HepG2 (cell line): Measurements from ENCODE around the gene ABHD12. TPM values are rescaled to one million over a fixed set of nuclear protein-coding genes. Genes with fewer than 3 reads are reported as not detected.

ENCODE experiments used
- AKAP8 ChIP-seq: sonication (generic); formaldehyde crosslinking; IDR thresholded peaks from 2 replicates; pipeline ENCODE4 v1.5.1; 2020; ENCODE audit warnings: mild to moderate bottlenecking, missing genetic modification reagents
- ATF7 ChIP-seq, 2 experiments: fragments of 450-650 bp in 1 of 2; sonication (generic) in 1 of 2; formaldehyde crosslinking in 1 of 2; IDR thresholded peaks; 2 replicates each; pipeline versions ENCODE4 v1.4.0 to v1.6.1; 2016 to 2020; ENCODE audit warnings: antibody characterized with exemption in 1 of 2, mild to moderate bottlenecking in 1 of 2, missing genetic modification reagents in 1 of 2
- GATAD2A ChIP-seq: IDR thresholded peaks from 2 replicates; pipeline ENCODE4 v1.6.1; 2016
- KLF9 ChIP-seq: IDR thresholded peaks from 2 replicates; pipeline ENCODE4 v1.6.1; 2016; ENCODE audit warnings: low read depth
- MBD4 ChIP-seq: IDR thresholded peaks from 2 replicates; pipeline ENCODE4 v1.6.1; 2012; ENCODE audit warnings: low read length, inconsistent platforms, borderline replicate concordance
- MEIS2 ChIP-seq: sonication (generic); formaldehyde crosslinking; IDR thresholded peaks from 2 replicates; pipeline ENCODE4 v1.9.0; 2021; ENCODE audit warnings: mild to moderate bottlenecking, missing genetic modification reagents
- NCOA2 ChIP-seq: sonication (generic); formaldehyde crosslinking; IDR thresholded peaks from 2 replicates; pipeline ENCODE4 v1.8.0; 2022; ENCODE audit warnings: inconsistent platforms
- POLR2G ChIP-seq: fragments of 200-400 bp; formaldehyde crosslinking; IDR thresholded peaks from 2 replicates; pipeline ENCODE4 v1.6.1; 2018; ENCODE audit warnings: mild to moderate bottlenecking, low read depth, low read length, moderate library complexity
- ZNF282 ChIP-seq: fragments of 450-650 bp; IDR thresholded peaks from 2 replicates; pipeline ENCODE4 v1.6.1; 2018; ENCODE audit not compliant: partially characterized antibody
- ZNF329 ChIP-seq: sonication (generic); formaldehyde crosslinking; IDR thresholded peaks from 2 replicates; pipeline ENCODE4 v1.9.0; 2021; ENCODE audit warnings: low read depth, mild to moderate bottlenecking, missing genetic modification reagents
- ZNF660 ChIP-seq: sonication (generic); formaldehyde crosslinking; IDR thresholded peaks from 2 replicates; pipeline ENCODE4 v1.5.1; 2020; ENCODE audit warnings: mild to moderate bottlenecking, low read depth, missing genetic modification reagents, borderline replicate concordance
- ZNF713 ChIP-seq: sonication (generic); formaldehyde crosslinking; IDR thresholded peaks from 2 replicates; pipeline ENCODE4 v1.4.0; 2020; ENCODE audit warnings: mild to moderate bottlenecking, missing genetic modification reagents
- ZNF746 ChIP-seq: sonication (generic); formaldehyde crosslinking; IDR thresholded peaks from 2 replicates; pipeline ENCODE4 v1.8.0; 2022; ENCODE audit warnings: mild to moderate bottlenecking, missing genetic modification reagents
- polyA plus RNA-seq, 8 experiments: library from polyadenylated mRNA; depleted of rRNA in 3 of 8; stranded (reverse) in 7 of 8; unstranded in 1 of 8; fragments of >200 nt; fragmentation: Illumina TruSeq in 4 of 8; extraction: Trizol in 4 of 8; gene quantifications; 2 replicates each; pipeline versions ENCODE4 v1.2.1 to v1.2.3, GENCODE V29; 2011 to 2016; ENCODE audit warnings: low read depth in 4 of 8, missing spikeins in 1 of 8, mixed read lengths in 1 of 8; ENCODE audit not compliant: insufficient read depth in 1 of 8
- total RNA-seq, 5 experiments: library from RNA; depleted of rRNA; stranded (reverse); fragments of >200 nt; fragmentation: Illumina TruSeq; extraction: Trizol; gene quantifications; 2 replicates each; pipeline ENCODE4 v1.2.3, GENCODE V29; 2016; ENCODE audit warnings: low read depth in 1 of 5
- TF ChIP-seq, protein P1 (sequence below): sonication (generic); formaldehyde crosslinking; IDR thresholded peaks from 2 replicates; pipeline ENCODE4 v1.8.0; 2023; ENCODE audit warnings: mild to moderate bottlenecking, missing genetic modification reagents
- TF ChIP-seq, protein P2 (sequence below): fragments of 450-650 bp; IDR thresholded peaks from 2 replicates; pipeline ENCODE4 v1.6.1; 2017; ENCODE audit warnings: mild to moderate bottlenecking
- TF ChIP-seq, protein P3 (sequence below): sonication (generic); formaldehyde crosslinking; IDR thresholded peaks from 2 replicates; pipeline ENCODE4 v1.5.0; 2020; ENCODE audit warnings: missing genetic modification reagents, mild to moderate bottlenecking, borderline replicate concordance
- TF ChIP-seq, protein P4 (sequence below): sonication (generic); formaldehyde crosslinking; IDR thresholded peaks from 2 replicates; pipeline ENCODE4 v1.9.0; 2022; ENCODE audit warnings: missing genetic modification reagents, mild to moderate bottlenecking, borderline replicate concordance
- TF ChIP-seq, protein P5 (sequence below): sonication (generic); formaldehyde crosslinking; IDR thresholded peaks from 2 replicates; pipeline ENCODE4 v1.4.0; 2020; ENCODE audit warnings: mild to moderate bottlenecking, missing genetic modification reagents
- TF ChIP-seq, protein P6 (sequence below): sonication (generic); formaldehyde crosslinking; IDR thresholded peaks from 2 replicates; pipeline ENCODE4 v1.5.1; 2020; ENCODE audit warnings: missing genetic modification reagents, mild to moderate bottlenecking, borderline replicate concordance

The ABHD12 gene
- total and polyA plus RNA-seq, 2 of the 13 experiments (the other 11 are each of a cell fraction or from before 2014, with no cell fraction given), result 23.5 to 72.1 TPM

DNA sequence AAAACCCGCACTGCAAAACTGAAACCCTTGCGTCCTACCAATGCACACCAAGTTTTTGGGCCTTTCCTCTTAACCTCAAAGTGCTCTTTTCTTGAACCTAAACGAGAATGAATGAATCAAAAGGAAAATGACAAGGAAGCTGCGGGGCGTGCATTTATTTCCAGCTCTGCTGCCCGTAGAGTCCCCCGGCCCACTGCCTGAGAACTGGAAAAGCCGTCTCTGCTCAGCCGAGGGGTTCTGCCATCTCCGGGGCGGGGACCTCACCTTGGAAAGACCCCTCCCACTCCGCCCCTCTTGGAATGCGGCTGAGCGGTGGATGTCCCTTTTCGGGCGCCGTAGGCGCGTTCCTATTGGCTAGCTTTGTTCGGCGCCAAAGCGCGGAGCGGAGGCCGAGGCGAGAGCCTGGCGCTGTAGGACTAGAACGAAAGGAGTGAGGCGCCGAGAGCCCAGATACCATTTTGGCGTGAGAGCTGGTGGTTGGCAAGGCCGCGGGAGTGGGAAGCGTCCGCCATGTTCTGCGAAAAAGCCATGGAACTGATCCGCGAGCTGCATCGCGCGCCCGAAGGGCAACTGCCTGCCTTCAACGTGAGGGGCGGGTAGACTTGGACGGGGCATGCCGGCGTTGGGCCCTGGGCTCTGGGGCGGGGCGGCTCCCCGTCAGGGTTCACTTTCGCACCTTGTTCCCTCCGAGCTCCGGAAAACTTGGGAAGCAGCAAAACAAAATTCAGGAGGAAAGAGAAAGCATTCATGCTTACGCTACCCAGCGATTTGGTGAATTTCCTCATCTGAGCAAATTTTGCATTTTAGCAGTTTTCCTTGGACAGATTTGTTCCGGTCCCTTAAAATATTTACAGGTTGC, 16.9 kb upstream of the ABHD12 start, which contains the start of gene GINS1 (continued):
- TF ChIP-seq, protein P1, sequence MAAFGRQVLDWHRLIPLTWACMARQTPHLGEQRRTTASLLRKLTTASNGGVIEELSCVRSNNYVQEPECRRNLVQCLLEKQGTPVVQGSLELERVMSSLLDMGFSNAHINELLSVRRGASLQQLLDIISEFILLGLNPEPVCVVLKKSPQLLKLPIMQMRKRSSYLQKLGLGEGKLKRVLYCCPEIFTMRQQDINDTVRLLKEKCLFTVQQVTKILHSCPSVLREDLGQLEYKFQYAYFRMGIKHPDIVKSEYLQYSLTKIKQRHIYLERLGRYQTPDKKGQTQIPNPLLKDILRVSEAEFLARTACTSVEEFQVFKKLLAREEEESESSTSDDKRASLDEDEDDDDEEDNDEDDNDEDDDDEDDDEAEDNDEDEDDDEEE (CRISPR knock-in tag), result peak; percentile 98
- TF ChIP-seq ZNF746 (CRISPR knock-in tag), result peak; percentile 95
- peak; percentile 92 for TF ChIP-seq AKAP8 (CRISPR knock-in tag)
- TF ChIP-seq ATF7 (IDR thresholded peaks at IDR 0.05), result no peak
- no peak for TF ChIP-seq ATF7 (CRISPR knock-in tag; IDR thresholded peaks at IDR 0.05)
- peak; percentile 90 for TF ChIP-seq GATAD2A (CRISPR knock-in tag)
- TF ChIP-seq POLR2G, result peak; percentile 97
- peak; percentile 69 for TF ChIP-seq NCOA2 (CRISPR knock-in tag)
- no peak for TF ChIP-seq ZNF282
- TF ChIP-seq MEIS2, result peak; percentile 93
- peak; percentile 41; the same call in 1 of the 2 replicates for TF ChIP-seq ZNF329 (CRISPR knock-in tag)
- no peak for TF ChIP-seq ZNF660 (CRISPR knock-in tag)
- TF ChIP-seq, protein P2, sequence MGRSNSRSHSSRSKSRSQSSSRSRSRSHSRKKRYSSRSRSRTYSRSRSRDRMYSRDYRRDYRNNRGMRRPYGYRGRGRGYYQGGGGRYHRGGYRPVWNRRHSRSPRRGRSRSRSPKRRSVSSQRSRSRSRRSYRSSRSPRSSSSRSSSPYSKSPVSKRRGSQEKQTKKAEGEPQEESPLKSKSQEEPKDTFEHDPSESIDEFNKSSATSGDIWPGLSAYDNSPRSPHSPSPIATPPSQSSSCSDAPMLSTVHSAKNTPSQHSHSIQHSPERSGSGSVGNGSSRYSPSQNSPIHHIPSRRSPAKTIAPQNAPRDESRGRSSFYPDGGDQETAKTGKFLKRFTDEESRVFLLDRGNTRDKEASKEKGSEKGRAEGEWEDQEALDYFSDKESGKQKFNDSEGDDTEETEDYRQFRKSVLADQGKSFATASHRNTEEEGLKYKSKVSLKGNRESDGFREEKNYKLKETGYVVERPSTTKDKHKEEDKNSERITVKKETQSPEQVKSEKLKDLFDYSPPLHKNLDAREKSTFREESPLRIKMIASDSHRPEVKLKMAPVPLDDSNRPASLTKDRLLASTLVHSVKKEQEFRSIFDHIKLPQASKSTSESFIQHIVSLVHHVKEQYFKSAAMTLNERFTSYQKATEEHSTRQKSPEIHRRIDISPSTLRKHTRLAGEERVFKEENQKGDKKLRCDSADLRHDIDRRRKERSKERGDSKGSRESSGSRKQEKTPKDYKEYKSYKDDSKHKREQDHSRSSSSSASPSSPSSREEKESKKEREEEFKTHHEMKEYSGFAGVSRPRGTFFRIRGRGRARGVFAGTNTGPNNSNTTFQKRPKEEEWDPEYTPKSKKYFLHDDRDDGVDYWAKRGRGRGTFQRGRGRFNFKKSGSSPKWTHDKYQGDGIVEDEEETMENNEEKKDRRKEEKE, result no peak
- TF ChIP-seq, protein P3, sequence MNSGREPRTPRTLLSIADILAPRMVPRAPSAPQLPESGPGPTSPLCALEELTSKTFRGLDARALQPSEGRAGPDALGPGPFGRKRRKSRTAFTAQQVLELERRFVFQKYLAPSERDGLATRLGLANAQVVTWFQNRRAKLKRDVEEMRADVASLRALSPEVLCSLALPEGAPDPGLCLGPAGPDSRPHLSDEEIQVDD, result peak; percentile 98
- TF ChIP-seq KLF9 (CRISPR knock-in tag), result peak; percentile 97
- TF ChIP-seq, protein P4, sequence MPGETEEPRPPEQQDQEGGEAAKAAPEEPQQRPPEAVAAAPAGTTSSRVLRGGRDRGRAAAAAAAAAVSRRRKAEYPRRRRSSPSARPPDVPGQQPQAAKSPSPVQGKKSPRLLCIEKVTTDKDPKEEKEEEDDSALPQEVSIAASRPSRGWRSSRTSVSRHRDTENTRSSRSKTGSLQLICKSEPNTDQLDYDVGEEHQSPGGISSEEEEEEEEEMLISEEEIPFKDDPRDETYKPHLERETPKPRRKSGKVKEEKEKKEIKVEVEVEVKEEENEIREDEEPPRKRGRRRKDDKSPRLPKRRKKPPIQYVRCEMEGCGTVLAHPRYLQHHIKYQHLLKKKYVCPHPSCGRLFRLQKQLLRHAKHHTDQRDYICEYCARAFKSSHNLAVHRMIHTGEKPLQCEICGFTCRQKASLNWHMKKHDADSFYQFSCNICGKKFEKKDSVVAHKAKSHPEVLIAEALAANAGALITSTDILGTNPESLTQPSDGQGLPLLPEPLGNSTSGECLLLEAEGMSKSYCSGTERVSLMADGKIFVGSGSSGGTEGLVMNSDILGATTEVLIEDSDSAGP (CRISPR knock-in tag), result peak; percentile 98
- TF ChIP-seq, protein P5, sequence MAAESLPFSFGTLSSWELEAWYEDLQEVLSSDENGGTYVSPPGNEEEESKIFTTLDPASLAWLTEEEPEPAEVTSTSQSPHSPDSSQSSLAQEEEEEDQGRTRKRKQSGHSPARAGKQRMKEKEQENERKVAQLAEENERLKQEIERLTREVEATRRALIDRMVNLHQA, result no peak
- 0 out of 2 replicates have a peak, but pooled peaks have one; percentile 70 for TF ChIP-seq MBD4
- peak; percentile 77; the same call in 1 of the 2 replicates for TF ChIP-seq ZNF713 (CRISPR knock-in tag)
- TF ChIP-seq, protein P6, sequence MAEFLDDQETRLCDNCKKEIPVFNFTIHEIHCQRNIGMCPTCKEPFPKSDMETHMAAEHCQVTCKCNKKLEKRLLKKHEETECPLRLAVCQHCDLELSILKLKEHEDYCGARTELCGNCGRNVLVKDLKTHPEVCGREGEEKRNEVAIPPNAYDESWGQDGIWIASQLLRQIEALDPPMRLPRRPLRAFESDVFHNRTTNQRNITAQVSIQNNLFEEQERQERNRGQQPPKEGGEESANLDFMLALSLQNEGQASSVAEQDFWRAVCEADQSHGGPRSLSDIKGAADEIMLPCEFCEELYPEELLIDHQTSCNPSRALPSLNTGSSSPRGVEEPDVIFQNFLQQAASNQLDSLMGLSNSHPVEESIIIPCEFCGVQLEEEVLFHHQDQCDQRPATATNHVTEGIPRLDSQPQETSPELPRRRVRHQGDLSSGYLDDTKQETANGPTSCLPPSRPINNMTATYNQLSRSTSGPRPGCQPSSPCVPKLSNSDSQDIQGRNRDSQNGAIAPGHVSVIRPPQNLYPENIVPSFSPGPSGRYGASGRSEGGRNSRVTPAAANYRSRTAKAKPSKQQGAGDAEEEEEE (CRISPR knock-in tag), result no peak; the same call in 1 of the 2 replicates
